Measurements from ENCODE around the gene IQGAP2. TPM values are rescaled to one million over a fixed set of nuclear protein-coding genes. Genes with fewer than 3 reads are reported as not detected.

The IQGAP2 gene
- total and polyA plus RNA-seq, 8 donors: 15.6 to 29.1 (median 17.1) TPM

DNA sequence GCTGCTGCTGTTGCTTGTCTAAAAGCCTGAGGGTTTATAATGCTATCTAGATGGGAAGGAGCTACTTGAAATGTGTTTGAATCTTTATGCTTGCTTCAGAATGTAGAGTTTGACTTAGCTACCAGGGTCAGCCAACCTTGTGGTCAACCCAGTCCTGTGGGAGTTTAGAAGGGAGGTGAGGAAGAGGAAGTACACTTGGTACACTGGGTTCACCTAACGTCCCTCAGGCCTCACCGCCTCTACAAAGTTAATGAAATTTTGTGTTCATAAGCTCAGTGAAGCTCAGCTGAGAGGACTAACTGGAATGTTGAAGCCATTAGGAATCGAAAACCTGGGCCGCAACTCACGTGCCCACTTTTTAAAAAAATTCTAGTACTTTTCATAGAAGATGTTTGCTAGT, 10.7 kb downstream of the IQGAP2 start:
- intact Hi-C loops (cut with DNase I): no loop called here
- no peaks in the 10 kb centered on the region for H3K27me3 ChIP-seq
- H3K27ac ChIP-seq: no peak overlapping the region
- H3K4me1 ChIP-seq: no peaks in the 10 kb centered on the region
- no peaks in the 10 kb centered on the region for H3K36me3 ChIP-seq
- no peaks in the 10 kb centered on the region for H3K9me3 ChIP-seq
- no peak for ATAC-seq
- no peak for DNase-seq
- no peak overlapping the region for H3K4me3 ChIP-seq
- no peak for TF ChIP-seq CTCF (IDR thresholded peaks at IDR 0.05)

GRCh38 chr5:76414788-76415187, 11.7 kb downstream of the IQGAP2 start:
- H3K27ac ChIP-seq: no peak overlapping the region
- H3K4me1 ChIP-seq: no peaks in the 10 kb centered on the region
- H3K27me3 ChIP-seq: no peaks in the 10 kb centered on the region
- no peaks in the 10 kb centered on the region for H3K36me3 ChIP-seq
- no peak for ATAC-seq
- no peaks in the 10 kb centered on the region for H3K9me3 ChIP-seq
- H3K4me3 ChIP-seq: no peak overlapping the region
- TF ChIP-seq CTCF (IDR thresholded peaks at IDR 0.05): no peak
- DNase-seq: no peak
- intact Hi-C loops (cut with DNase I): no loop called here

DNA sequence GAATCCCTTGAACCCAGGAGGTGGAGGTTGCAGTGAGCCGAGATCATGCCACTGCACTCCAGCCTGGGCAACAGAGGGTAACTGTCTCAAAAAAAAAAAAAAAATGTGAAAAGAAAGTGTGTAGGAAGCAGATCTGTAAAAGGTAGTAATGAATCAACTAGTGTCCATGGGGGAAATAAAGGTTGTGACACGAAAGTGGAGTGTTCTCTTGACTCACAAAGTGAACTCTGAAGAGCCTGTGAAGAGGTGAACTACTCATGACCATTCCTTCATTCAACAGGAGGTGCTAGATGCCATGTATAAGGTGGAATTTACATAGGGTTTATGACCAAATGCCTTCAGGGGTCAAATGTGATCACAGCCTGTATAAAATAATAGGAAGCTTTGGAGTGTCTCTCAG, 12.8 kb downstream of the IQGAP2 start:
- intact Hi-C loops (cut with DNase I): no loop called here
- DNase-seq: no peak
- no peaks in the 10 kb centered on the region for H3K27me3 ChIP-seq
- TF ChIP-seq CTCF (IDR thresholded peaks at IDR 0.05): no peak
- no peak overlapping the region for H3K4me3 ChIP-seq
- no peaks in the 10 kb centered on the region for H3K4me1 ChIP-seq
- H3K9me3 ChIP-seq: no peaks in the 10 kb centered on the region
- ATAC-seq: peak; percentile 68
- H3K36me3 ChIP-seq: no peaks in the 10 kb centered on the region
- H3K27ac ChIP-seq: no peak overlapping the region

GRCh38 chr5:76419597-76420298, 16.7 kb downstream of the IQGAP2 start:
- Histone ChIP-seq H3K9me3 (no peaks in the 10 kb centered on the region), H3K27me3 (no peaks in the 10 kb centered on the region), H3K27ac (no peak overlapping the region), H3K4me3 (no peak overlapping the region), H3K4me1 (peaks cover 0 to under 1% of the 10 kb centered on the region in 2 donors), H3K36me3 (no peaks in the 10 kb centered on the region)
- no peak for DNase-seq
- intact Hi-C loops (cut with DNase I): no loop called here
- no peak for TF ChIP-seq CTCF (IDR thresholded peaks at IDR 0.05)
- no peak for ATAC-seq

DNA sequence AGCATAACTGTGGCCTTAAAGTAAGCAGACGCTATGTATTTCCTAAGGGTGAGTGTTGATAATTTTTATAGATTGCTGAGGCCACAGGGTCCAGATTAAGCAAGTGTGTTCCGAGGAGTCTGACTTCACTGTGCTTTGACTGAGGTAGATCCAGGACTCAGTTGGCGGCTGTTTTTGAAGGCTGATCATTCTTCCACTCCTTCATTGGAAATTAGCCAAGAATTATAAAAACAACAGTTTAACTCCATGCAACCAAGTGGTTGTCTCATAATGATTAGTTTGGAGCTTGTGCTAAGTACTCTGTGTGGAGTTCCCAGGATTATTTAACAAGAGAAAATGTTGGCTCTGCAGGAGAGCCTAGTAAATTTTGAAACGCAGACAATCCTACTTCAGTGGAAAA, 19.1 kb downstream of the IQGAP2 start:
- ATAC-seq (no peak), DNase-seq (peak in 1 of 4 donors; percentile 24)
- no peaks in the 10 kb centered on the region for H3K9me3 ChIP-seq
- intact Hi-C loops (cut with DNase I): no loop called here
- TF ChIP-seq CTCF (IDR thresholded peaks at IDR 0.05): no peak
- H3K36me3 ChIP-seq: no peaks in the 10 kb centered on the region
- no peak overlapping the region for H3K4me3 ChIP-seq
- H3K27ac ChIP-seq: no peak overlapping the region
- H3K4me1 ChIP-seq: peaks cover 0 to 10% of the 10 kb centered on the region in 2 donors
- H3K27me3 ChIP-seq: no peaks in the 10 kb centered on the region

Measured in left lung (tissue), 10 donors.